Vagina (tissue), 2 donors: Measurements from ENCODE around the gene SPATA25.

Experiments used
- POLR2A ChIP-seq, 2 donors: fragments of 450-650 bp; IDR thresholded peaks; one replicate each; pipeline ENCODE4 v1.6.1; 2017; ENCODE audit warnings: antibody characterized with exemption in 2 of 2, mild to moderate bottlenecking in 2 of 2, moderate library complexity in 2 of 2
- TF ChIP-seq, protein P1 (sequence below), 3 experiments: fragments of 450-650 bp in 2 of 3; fragments of 200-600 bp in 1 of 3; sonication (generic) in 1 of 3; IDR thresholded peaks; one replicate each; pipeline ENCODE4 v1.5.1; 2017 to 2019; ENCODE audit warnings: antibody characterized with exemption in 3 of 3, mild to moderate bottlenecking in 2 of 3, moderate library complexity in 2 of 3

GRCh38 chr20:45913116-45913515 is 25.7 kb upstream of the SPATA25 start:
- TF ChIP-seq, protein P1, sequence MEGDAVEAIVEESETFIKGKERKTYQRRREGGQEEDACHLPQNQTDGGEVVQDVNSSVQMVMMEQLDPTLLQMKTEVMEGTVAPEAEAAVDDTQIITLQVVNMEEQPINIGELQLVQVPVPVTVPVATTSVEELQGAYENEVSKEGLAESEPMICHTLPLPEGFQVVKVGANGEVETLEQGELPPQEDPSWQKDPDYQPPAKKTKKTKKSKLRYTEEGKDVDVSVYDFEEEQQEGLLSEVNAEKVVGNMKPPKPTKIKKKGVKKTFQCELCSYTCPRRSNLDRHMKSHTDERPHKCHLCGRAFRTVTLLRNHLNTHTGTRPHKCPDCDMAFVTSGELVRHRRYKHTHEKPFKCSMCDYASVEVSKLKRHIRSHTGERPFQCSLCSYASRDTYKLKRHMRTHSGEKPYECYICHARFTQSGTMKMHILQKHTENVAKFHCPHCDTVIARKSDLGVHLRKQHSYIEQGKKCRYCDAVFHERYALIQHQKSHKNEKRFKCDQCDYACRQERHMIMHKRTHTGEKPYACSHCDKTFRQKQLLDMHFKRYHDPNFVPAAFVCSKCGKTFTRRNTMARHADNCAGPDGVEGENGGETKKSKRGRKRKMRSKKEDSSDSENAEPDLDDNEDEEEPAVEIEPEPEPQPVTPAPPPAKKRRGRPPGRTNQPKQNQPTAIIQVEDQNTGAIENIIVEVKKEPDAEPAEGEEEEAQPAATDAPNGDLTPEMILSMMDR (IDR thresholded peaks at IDR 0.05): no peak
- TF ChIP-seq POLR2A (IDR thresholded peaks at IDR 0.05): no peak
